Activated gamma-delta T cell (primary cell): ENCODE data around the gene RNASE12.
"Not testable (repeated sequence)": the region's sequence is repeated elsewhere in the genome, so short reads cannot be mapped to it uniquely, and the experiment has no call there.

ENCODE experiments used
- DNase-seq: peaks from one replicate; lab custom pipeline; 2025; lab: John Stamatoyannopoulos, UW

Gene RNASE12

GRCh38 chr14:20583142-20583541 lies 8.0 kb downstream of the RNASE12 start:
- no peak for DNase-seq

- no peak for DNase-seq
Measured at GRCh38 chr14:20580242-20580641, 10.9 kb downstream of the RNASE12 start.

GRCh38 chr14:20578784-20579502 lies 12.2 kb downstream of the RNASE12 start:
- DNase-seq, result no peak

- no peak for DNase-seq
Measured at GRCh38 chr14:20578325-20578724, 12.9 kb downstream of the RNASE12 start.

GRCh38 chr14:20572382-20572990 lies 18.7 kb downstream of the RNASE12 start:
- DNase-seq, result not testable (repeated sequence)

GRCh38 chr14:20570720-20571119 lies 20.5 kb downstream of the RNASE12 start:
- not testable (repeated sequence) for DNase-seq

GRCh38 chr14:20569865-20570264 lies 21.3 kb downstream of the RNASE12 start:
- not testable (repeated sequence) for DNase-seq

- no peak for DNase-seq
Measured at GRCh38 chr14:20569066-20569465, 22.1 kb downstream of the RNASE12 start.

- no peak for DNase-seq
Measured at GRCh38 chr14:20568393-20568792, 22.8 kb downstream of the RNASE12 start.

- DNase-seq, result not testable (repeated sequence)
Measured at GRCh38 chr14:20567199-20567598, 24.0 kb downstream of the RNASE12 start.

GRCh38 chr14:20564501-20564997 lies 26.6 kb downstream of the RNASE12 start:
- no peak for DNase-seq

GRCh38 chr14:20563971-20564370 lies 27.2 kb downstream of the RNASE12 start:
- DNase-seq, result no peak

- no peak for DNase-seq
Measured at GRCh38 chr14:20560961-20561360, 30.2 kb downstream of the RNASE12 start, which contains the start of gene RNASE9. TSS of gene RNASE9 (minus strand) at chr14:20561047.

GRCh38 chr14:20559461-20559904 lies 31.7 kb downstream of the RNASE12 start:
- no peak for DNase-seq

- no peak for DNase-seq
Measured at GRCh38 chr14:20557212-20557542, 34.0 kb downstream of the RNASE12 start.

GRCh38 chr14:20556500-20557211 lies 34.5 kb downstream of the RNASE12 start:
- DNase-seq, result no peak

- no peak for DNase-seq
Measured at GRCh38 chr14:20555845-20556244, 35.3 kb downstream of the RNASE12 start.

GRCh38 chr14:20553024-20553423 lies 38.2 kb downstream of the RNASE12 start:
- no peak for DNase-seq

- DNase-seq, result no peak
Measured at GRCh38 chr14:20551606-20552005, 39.6 kb downstream of the RNASE12 start.

GRCh38 chr14:20550926-20551325 lies 40.2 kb downstream of the RNASE12 start:
- DNase-seq, result no peak

GRCh38 chr14:20548414-20549158 lies 42.6 kb downstream of the RNASE12 start:
- DNase-seq, result no peak

GRCh38 chr14:20546877-20547276 lies 44.3 kb downstream of the RNASE12 start:
- DNase-seq, result no peak
